Common myeloid progenitor, CD34-positive (primary cell): Measurements from ENCODE around the gene FCRLB.
A peak's percentile ranks its signal among the peaks of the same experiment; 100 is the strongest.
"Not testable (repeated sequence)": the region's sequence is repeated elsewhere in the genome, so short reads cannot be mapped to it uniquely, and the experiment has no call there.

ENCODE experiments used
- CTCF ChIA-PET: fragments of 350-600 bp; sonication (Branson Sonifier 250); formaldehyde crosslinking; loops from one replicate; lab custom pipeline; 2021; ENCODE audit warnings: antibody characterized with exemption; lab: Charles Lee
- POLR2A ChIA-PET: fragments of 350-600 bp; sonication (Branson Sonifier 250); formaldehyde crosslinking; loops from one replicate; lab custom pipeline; 2021; ENCODE audit warnings: antibody characterized with exemption; lab: Charles Lee
- DNase-seq, 3 donors: peaks; one replicate each; pipeline versions ENCODE4 v3.0.0 to v3.0.0-alpha.2; 2013
- H3K27ac ChIP-seq, 2 experiments: 1 replicate in 1 of 2; 2 replicates in 1 of 2; pipeline ENCODE4 v1.7.0; 2013; ENCODE audit warnings: inconsistent platforms in 2 of 2, low read length in 2 of 2, mild to moderate bottlenecking in 2 of 2, low read depth in 1 of 2, moderate library complexity in 1 of 2; ENCODE audit not compliant: severe bottlenecking in 2 of 2, insufficient read depth in 1 of 2, poor library complexity in 1 of 2
- H3K27me3 ChIP-seq, 5 experiments: replicated peaks in 2 of 5; 1 replicate in 3 of 5; 2 replicates in 2 of 5; pipeline versions ENCODE4 v1.6.1 to v1.7.0; 2013; ENCODE audit warnings: low read length in 4 of 5, mild to moderate bottlenecking in 2 of 5, moderate library complexity in 2 of 5, inconsistent platforms in 1 of 5; ENCODE audit not compliant: insufficient read depth in 5 of 5, control insufficient read depth in 4 of 5
- H3K36me3 ChIP-seq, 4 experiments: 1 replicate in 2 of 4; 2 replicates in 2 of 4; pipeline versions ENCODE4 v1.6.1 to v1.7.0; 2013; ENCODE audit warnings: low read length in 3 of 4, control low read depth in 1 of 4, mild to moderate bottlenecking in 1 of 4; ENCODE audit not compliant: control insufficient read depth in 4 of 4, insufficient read depth in 4 of 4
- H3K4me1 ChIP-seq, 4 experiments: 1 replicate in 3 of 4; 2 replicates in 1 of 4; pipeline versions ENCODE4 v1.6.1 to v1.7.1; 2013; ENCODE audit warnings: low read length in 3 of 4, mild to moderate bottlenecking in 3 of 4, control low read depth in 1 of 4, inconsistent platforms in 1 of 4, moderate library complexity in 1 of 4; ENCODE audit not compliant: control insufficient read depth in 4 of 4, insufficient read depth in 4 of 4; ENCODE audit errors: control extremely low read depth in 1 of 4
- H3K4me3 ChIP-seq, 7 experiments: 1 replicate in 4 of 7; 2 replicates in 3 of 7; pipeline versions ENCODE4 v1.5.1 to v1.7.0; 2013; ENCODE audit warnings: mild to moderate bottlenecking in 7 of 7, low read length in 6 of 7, moderate library complexity in 6 of 7, inconsistent platforms in 2 of 7, low read depth in 2 of 7, control low read depth in 1 of 7; ENCODE audit not compliant: insufficient read depth in 4 of 7, control insufficient read depth in 1 of 7; ENCODE audit errors: extremely low read depth in 1 of 7
- H3K9me3 ChIP-seq, 5 experiments: 1 replicate in 4 of 5; 2 replicates in 1 of 5; pipeline versions ENCODE4 v1.6.1 to v1.7.1; 2013; ENCODE audit warnings: low read length in 4 of 5, mild to moderate bottlenecking in 2 of 5, inconsistent platforms in 1 of 5, low read depth in 1 of 5, moderate library complexity in 1 of 5; ENCODE audit not compliant: control insufficient read depth in 4 of 5, insufficient read depth in 2 of 5; ENCODE audit errors: control extremely low read depth in 1 of 5
- WGBS: methylation state at CpG from one replicate; pipeline ENCODE4 v1.1.5; 2013; ENCODE audit not compliant: insufficient coverage; 5-methylcytosine and 5-hydroxymethylcytosine counted together

FCRLB gene

GRCh38 chr1:161766102-161766981, 45.0 kb downstream of the FCRLB start, which contains the start of gene ATF6:
ATF6 (plus strand) TSS chr1:161766320; CDS start chr1:161766361, 41 bp downstream.
- CTCF ChIA-PET = interaction anchor here (0.7 to 1.6 kb wide), 4 partner anchors 10 to 26 kb away, joined by 3 to 6 read pairs (median 4); partner anchors contain the start of gene DUSP12
- 0% methylated on average over 23 of the region's 35 CpGs for WGBS
- no peaks in the 10 kb centered on the region for H3K27me3 ChIP-seq

DNA sequence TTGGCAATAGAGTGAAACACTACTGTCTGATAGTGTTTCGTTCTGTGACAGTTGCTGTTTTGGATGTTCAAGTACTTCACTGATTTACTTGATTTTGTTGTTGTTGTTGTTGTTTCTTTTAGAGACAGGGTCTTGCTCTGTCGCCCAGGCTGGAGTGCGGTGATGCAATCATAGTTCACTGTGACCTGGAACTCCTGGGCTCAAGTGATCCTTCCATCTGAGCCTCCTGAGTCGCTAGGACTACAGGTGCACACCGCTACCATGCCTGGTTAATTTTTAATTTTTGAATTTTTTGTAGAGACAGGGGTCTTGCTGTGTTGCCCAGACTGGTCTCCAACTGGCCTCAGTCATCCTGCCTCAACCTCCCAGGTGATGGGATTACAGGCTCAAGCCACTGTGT, 47.1 kb downstream of the FCRLB start:
- H3K27me3 ChIP-seq = no peaks in the 10 kb centered on the region
- 100% methylated on average over 4 of the region's 5 CpGs for WGBS
- no peak for DNase-seq
- no peak overlapping the region for H3K4me3 ChIP-seq
- ChIA-PET POLR2A (no interaction called here), CTCF (interaction anchor here (1.2 to 1.3 kb wide), 2 partner anchors 24 to 269 kb away, joined by 3 to 4 read pairs; no protein-coding TSS in a partner anchor)
- peaks cover 32 to 60% (median 46%) of the 10 kb centered on the region in 4 experiments for H3K4me1 ChIP-seq
- no peak overlapping the region for H3K27ac ChIP-seq
- no peaks in the 10 kb centered on the region for H3K9me3 ChIP-seq
- H3K36me3 ChIP-seq = no peaks in the 10 kb centered on the region

More at GRCh38 chr1:161766102-161766981, 45.0 kb downstream of the FCRLB start, which contains the start of gene ATF6:
- peak within 1 kb of the TSS; percentile 85 to 100 (median 98) for H3K4me3 ChIP-seq
- POLR2A ChIA-PET = interaction anchor here (0.7 kb wide), 1 partner anchor 17 kb away, joined by 3 read pairs; the partner anchor contains the start of gene DUSP12
- peak; percentile 94 for DNase-seq
- H3K4me1 ChIP-seq = peaks cover 21 to 41% (median 28%) of the 10 kb centered on the region in 4 experiments
- H3K9me3 ChIP-seq = no peaks in the 10 kb centered on the region
- peaks cover 0 to 2% (median 0%) of the 10 kb centered on the region in 4 experiments for H3K36me3 ChIP-seq
- H3K27ac ChIP-seq = peak within 1 kb of the TSS; percentile 93 to 97

DNA sequence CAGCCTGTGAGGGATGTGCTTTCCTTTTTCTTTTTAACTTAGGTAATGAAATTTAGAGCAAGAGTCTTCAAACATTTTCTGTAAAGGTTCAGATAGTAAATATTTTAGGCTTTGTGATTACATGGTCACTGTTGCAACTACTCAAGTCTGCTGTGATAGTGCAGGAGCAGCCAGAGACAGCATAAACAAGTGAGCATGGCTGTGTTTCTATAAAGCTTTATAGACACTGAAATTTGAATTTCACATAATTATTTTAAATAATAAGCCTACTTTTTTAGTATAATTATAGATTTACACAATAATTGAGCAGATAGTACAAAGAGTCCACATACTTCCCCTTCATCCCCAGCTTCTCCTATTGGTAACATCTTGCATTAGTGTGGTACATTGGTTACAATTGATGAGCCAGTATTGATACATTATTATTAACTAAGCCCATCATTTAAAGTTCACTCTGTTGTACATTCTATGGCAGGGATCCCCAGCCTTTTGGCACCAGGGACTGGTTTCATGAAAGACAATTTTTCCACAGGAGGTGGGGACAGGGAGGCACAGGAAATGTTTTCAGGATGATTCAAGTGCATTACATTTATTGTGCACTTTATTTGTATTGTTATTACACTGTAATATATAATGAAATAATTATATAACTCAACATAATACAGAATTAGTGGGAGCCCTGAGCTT, 47.8 kb downstream of the FCRLB start:
- Histone ChIP-seq H3K9me3 (no peaks in the 10 kb centered on the region), H3K4me3 (no peak overlapping the region), H3K27ac (no peak overlapping the region), H3K4me1 (peaks cover 34 to 67% (median 51%) of the 10 kb centered on the region in 4 experiments), H3K36me3 (no peaks in the 10 kb centered on the region), H3K27me3 (no peaks in the 10 kb centered on the region)
- ChIA-PET CTCF (interaction anchor here (1.1 to 1.3 kb wide), 2 partner anchors 24 to 268 kb away, joined by 3 to 4 read pairs; no protein-coding TSS in a partner anchor), POLR2A (interaction anchor here (0.6 kb wide), 1 partner anchor 35 kb away, joined by 3 read pairs; no protein-coding TSS in a partner anchor)
- DNase-seq = no peak

DNA sequence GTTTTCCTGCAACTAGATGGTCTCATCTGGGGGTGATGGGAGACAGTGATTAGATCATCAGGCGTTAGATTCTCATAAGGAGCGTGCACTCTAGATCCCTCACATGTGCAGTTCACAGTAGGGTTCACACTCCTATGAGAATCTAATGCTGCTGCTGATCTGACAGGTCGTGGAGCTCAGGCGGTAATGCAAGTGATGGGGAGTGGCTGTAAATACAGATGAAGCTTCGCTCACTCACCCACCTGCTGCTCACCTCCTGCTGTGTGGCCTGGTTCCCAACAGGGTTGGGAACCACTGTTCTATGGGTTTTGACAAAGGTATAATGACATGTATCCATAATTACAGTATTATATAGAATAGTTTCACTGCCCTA, 48.3 kb downstream of the FCRLB start:
- peaks cover 34 to 69% (median 57%) of the 10 kb centered on the region in 4 experiments for H3K4me1 ChIP-seq
- POLR2A ChIA-PET = interaction anchor here (0.6 kb wide), 1 partner anchor 36 kb away, joined by 3 read pairs; no protein-coding TSS in a partner anchor
- H3K27me3 ChIP-seq, DNase-seq, H3K36me3 ChIP-seq, H3K9me3 ChIP-seq, H3K4me3 ChIP-seq, H3K27ac ChIP-seq: not testable (repeated sequence)
- 100% methylated on average over 1 of the region's 5 CpGs for WGBS
- CTCF ChIA-PET = interaction anchor here (1.1 to 1.3 kb wide), 2 partner anchors 23 to 267 kb away, joined by 3 to 4 read pairs; no protein-coding TSS in a partner anchor

- Histone ChIP-seq H3K36me3 (peaks cover 0 to under 1% (median 0%) of the 10 kb centered on the region in 4 experiments), H3K9me3 (no peaks in the 10 kb centered on the region), H3K27me3 (no peaks in the 10 kb centered on the region), H3K4me1 (peaks cover 39 to 72% (median 62%) of the 10 kb centered on the region in 4 experiments), H3K27ac (no peak overlapping the region), H3K4me3 (no peak overlapping the region)
- POLR2A ChIA-PET = no interaction called here
- CTCF ChIA-PET = interaction anchor here (1.1 kb wide), 1 partner anchor 23 kb away, joined by 4 read pairs; no protein-coding TSS in a partner anchor
- 97% methylated on average over 3 of the region's 3 CpGs for WGBS
- DNase-seq = no peak
Measured at GRCh38 chr1:161770250-161770649, 48.9 kb downstream of the FCRLB start.

GRCh38 chr1:161771161-161771560, 49.8 kb downstream of the FCRLB start:
- ChIA-PET CTCF (interaction anchor here (1.3 to 1.8 kb wide), 2 partner anchors 16 to 22 kb away, joined by 4 to 7 read pairs; no protein-coding TSS in a partner anchor), POLR2A (no interaction called here)
- Histone ChIP-seq H3K4me1 (peaks cover 39 to 74% (median 63%) of the 10 kb centered on the region in 4 experiments), H3K27ac (no peak overlapping the region), H3K9me3 (no peaks in the 10 kb centered on the region), H3K27me3 (no peaks in the 10 kb centered on the region), H3K4me3 (peak overlapping the region in 5 of 7 experiments; percentile 29 to 61 (median 32)), H3K36me3 (peaks cover 0 to 3% (median 0%) of the 10 kb centered on the region in 4 experiments)
- DNase-seq = peak in 2 of 3 donors; percentile 57 to 67
- 0% methylated on average over 5 of the region's 5 CpGs for whole genome bisulfite sequencing
